HK-2 (cell line): ENCODE data around the gene CD274.
"Not testable (repeated sequence)": the region's sequence is repeated elsewhere in the genome, so short reads cannot be mapped to it uniquely, and the experiment has no call there.

Source experiments
- DNase-seq: peaks from one replicate; pipeline ENCODE4 v3.0.0-alpha.2; 2018; ENCODE audit not compliant: unreplicated experiment

The CD274 gene

GRCh38 chr9:5466766-5467165, 16.4 kb downstream of the CD274 start:
- no peak for DNase-seq

GRCh38 chr9:5468850-5469249, 18.5 kb downstream of the CD274 start:
- no peak for DNase-seq

- DNase-seq, result no peak
These were observed 19.8 kb downstream of the CD274 start for GRCh38 chr9:5470122-5470521.

- no peak for DNase-seq
These were observed 20.5 kb downstream of the CD274 start for GRCh38 chr9:5470816-5471215.

GRCh38 chr9:5475611-5476010, 25.3 kb downstream of the CD274 start:
- not testable (repeated sequence) for DNase-seq

GRCh38 chr9:5478206-5478605, 27.9 kb downstream of the CD274 start:
- DNase-seq, result no peak

GRCh38 chr9:5479994-5480694, 29.8 kb downstream of the CD274 start:
- DNase-seq, result no peak

- no peak for DNase-seq
These were observed 30.6 kb downstream of the CD274 start for GRCh38 chr9:5480919-5481318.

- DNase-seq, result no peak
These were observed 31.1 kb downstream of the CD274 start for GRCh38 chr9:5481322-5482040.

GRCh38 chr9:5482194-5482593, 31.9 kb downstream of the CD274 start:
- DNase-seq, result no peak

GRCh38 chr9:5483306-5483705, 33.0 kb downstream of the CD274 start:
- no peak for DNase-seq

- DNase-seq, result no peak
These were observed 35.2 kb downstream of the CD274 start for GRCh38 chr9:5485378-5486085.

GRCh38 chr9:5486988-5487387, 36.6 kb downstream of the CD274 start:
- DNase-seq, result no peak

- DNase-seq, result no peak
These were observed 38.1 kb downstream of the CD274 start for GRCh38 chr9:5488221-5489008.

GRCh38 chr9:5489630-5490490, 39.5 kb downstream of the CD274 start:
- DNase-seq, result no peak

GRCh38 chr9:5492965-5493678, 42.8 kb downstream of the CD274 start:
- DNase-seq, result no peak

GRCh38 chr9:5493679-5494511, 43.6 kb downstream of the CD274 start:
- DNase-seq, result peak; percentile 47

- not testable (repeated sequence) for DNase-seq
These were observed 44.4 kb downstream of the CD274 start for GRCh38 chr9:5494765-5495164.

- DNase-seq, result no peak
These were observed 48.8 kb downstream of the CD274 start for GRCh38 chr9:5499157-5499556.
